Activated CD8-positive, alpha-beta memory T cell treated with anti-CD3 and anti-CD28 coated beads for 48 hours (primary cell): Measurements from ENCODE around the gene REC114.
"Not testable (repeated sequence)": the region's sequence is repeated elsewhere in the genome, so short reads cannot be mapped to it uniquely, and the experiment has no call there.

Experiments
- DNase-seq, 3 experiments: peaks; one replicate each; pipeline ENCODE4 v3.0.0-alpha.2; 2020; ENCODE audit warnings: low read depth in 2 of 3, low spot score in 2 of 3

The REC114 gene

DNA sequence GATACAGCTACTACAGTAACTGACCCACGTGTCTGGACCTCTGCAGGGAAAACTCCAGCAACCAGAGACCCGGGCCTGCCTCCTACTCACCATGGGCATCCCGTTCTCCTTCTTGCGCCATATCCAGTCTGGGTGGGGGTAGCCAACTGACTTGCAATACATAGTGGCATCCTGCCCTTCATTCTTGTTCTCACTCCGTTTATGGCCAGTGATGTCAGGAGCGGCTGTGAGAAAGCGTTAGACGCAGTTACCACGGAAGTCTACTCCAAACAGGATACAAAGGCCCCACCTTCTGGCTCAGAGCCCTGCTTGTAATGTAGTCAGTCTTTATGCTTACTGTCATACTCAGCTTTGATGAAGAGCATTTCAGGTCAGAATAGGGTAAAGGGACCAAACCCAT, 130.6 kb downstream of the REC114 start:
- no peak for DNase-seq

DNA sequence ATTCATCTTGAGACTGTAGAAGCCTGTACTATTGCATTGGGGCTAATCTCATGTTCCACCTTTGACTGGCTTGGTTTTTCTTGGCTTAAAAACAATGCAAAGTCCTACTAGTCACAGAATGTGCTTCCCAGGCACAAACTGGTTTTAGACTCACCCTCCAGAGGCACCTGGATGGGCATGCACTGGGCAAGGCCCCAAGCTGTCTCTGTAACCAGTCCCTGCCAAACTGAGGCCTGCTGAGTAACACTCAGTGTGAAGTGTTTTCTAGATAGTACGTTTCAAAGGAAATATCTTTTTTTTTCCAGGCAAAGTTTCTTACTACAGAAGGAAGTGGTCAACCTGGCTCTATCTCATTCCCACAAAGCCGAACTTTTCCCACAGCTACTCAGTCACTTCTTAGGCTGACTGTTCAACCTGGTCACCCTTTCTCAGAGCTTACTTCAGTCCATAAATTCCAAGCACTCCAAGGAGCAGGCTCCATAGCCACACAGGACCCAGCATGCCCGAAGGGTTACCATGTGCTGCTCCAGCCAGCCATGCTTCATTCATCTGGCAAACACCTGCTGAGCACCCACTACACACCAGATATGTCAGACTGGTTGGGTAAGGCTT, 132.8 kb downstream of the REC114 start:
- no peak for DNase-seq

DNA sequence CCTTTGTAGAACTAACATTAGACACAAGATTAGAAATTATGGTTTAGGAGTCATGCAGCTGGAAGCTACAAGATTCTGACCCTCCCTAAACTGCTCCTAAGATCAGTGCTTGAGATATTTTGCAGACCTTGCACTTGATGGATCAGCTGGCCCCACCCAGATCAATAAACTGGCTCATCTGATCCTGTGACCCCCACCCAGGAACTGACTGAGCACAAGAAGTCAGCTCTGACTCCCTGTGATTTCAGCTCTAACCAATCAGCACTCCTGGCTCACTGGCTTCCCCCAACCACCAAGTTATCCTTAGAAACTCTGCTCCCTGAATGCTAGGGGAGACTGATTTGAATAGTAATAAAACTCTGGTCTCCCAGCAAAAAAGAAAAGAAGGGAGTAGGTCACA, 134.6 kb downstream of the REC114 start:
- not testable (repeated sequence) for DNase-seq

DNA sequence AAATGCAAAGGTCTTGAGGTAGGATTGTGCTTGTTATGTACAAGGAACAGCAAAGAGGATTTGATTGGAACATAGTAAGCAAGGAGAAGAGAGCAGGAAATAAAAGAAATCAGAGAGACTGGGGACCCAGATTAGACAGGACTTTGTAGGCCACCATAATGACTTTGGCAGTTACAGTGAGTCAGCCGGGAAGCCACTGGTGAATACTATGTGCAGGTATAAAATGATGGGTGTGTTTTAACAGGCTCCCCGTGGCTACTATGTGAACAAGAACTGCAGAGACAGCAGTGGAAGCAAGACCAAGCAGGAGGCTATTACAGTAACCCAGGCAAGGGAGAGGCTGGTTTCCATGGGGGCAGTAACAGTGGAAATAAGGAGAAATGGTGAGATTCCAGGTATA, 135.1 kb downstream of the REC114 start:
- no peak for DNase-seq

DNA sequence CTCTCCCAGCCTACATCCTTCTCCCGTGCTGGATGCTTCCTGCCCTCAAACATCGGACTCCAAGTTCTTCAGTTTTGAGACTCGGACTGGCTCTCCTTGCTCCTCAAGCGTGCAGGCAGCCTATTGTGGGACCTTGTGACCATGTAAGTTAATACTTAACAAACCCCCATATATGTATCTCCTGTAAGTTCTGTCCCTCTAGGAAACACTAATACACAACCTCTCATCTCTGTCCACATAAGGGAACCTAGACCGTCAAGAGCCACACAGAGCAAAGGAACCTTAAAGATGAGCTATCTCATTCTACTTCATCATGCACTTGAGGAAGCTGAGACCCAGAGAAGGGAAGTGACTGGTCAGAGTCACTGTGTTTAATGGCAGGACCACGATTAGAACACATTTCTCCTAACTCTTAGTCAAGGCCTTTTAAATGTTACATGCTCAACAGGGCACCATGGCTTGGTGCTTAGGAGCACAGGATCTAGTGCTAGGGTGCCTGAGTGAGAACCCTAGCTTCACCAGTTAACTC, 140.0 kb downstream of the REC114 start:
- no peak for DNase-seq

DNA sequence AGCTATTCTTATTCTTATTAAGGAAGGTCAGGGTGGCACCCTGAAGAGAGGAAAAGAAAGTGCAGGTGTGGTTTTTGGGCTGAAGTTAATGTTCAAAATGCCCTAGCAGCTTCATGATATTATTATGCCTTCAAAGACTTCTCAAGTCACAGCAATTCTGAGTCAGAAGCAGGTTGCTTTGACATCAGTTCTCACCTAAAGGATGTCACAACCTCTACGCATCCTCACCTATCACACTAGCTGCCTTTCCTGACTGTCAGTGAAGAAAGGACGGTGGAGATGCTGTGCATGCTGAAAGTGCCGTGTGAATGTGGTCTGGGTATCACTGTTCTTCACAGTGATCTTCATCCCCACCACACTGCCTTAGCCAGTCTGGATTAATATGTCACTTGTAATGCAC, 140.6 kb downstream of the REC114 start:
- DNase-seq = no peak

DNA sequence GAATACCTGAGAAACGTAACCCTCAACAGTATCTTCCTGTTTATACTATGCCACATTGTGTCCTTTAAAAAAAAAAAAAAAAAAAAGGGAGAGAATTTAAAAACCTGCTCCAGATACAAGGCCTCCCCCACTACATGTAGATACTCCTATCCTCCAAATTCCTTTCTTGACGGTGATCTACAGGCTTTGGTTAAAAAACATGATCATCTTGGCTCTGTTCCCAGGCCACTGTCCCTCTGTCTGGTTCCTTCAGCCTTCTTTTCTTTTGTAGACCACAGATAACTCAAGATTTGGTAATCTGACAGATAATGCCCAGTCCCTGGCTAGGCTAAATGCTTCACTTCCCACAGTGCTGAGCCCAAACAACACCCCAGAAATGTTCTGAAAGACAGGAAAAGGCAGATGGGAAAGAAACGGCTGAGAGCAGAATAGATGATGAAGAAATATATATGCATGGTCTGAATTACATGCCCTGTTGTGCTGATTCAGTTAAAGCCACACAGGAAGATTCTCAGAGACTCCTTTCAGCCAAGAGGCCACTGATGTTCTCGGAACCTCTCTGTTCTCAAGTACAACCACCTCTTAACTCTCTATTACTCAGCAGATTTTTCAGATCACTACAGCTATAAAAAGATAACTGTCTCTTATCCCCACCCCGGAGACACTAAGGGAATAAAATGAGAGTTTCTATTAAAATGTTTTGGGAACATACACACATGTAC, 141.9 kb downstream of the REC114 start:
- no peak for DNase-seq

DNA sequence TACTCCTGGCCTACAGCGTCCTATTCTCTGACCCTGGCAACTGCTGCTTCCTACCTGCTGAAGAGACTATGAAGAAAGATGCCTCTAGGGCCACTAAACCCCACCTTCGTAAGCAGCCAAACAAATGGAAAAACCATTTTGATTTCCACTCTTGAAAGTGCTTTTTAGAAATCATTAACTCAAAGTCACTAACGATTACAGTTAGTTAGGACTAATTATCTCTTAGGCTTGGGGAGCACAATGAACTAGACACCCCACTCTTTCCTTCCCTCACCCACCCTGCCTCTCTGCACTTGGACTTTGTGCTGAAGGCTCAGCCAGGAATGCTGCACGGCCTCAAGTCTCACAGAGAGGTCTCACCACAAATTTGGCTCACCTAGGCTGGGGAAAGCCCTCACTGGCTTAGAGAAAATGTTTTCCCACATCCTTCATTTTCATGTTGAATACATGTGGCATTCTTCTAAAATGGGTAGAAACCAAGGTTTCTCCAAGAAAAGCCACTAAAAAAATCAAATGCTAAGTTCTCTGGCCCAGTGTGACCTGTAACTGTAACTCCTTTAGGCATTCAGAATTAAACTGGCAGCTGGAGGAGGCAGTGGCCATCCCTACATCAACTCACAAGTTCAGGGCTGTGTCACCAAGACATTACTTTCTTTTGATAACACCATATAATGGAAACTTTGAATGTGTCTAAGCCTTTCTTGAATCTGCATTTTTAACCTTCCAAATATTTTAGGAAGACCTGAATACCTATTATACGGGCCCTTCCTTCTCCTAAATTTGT, 143.1 kb downstream of the REC114 start:
- no peak for DNase-seq

DNA sequence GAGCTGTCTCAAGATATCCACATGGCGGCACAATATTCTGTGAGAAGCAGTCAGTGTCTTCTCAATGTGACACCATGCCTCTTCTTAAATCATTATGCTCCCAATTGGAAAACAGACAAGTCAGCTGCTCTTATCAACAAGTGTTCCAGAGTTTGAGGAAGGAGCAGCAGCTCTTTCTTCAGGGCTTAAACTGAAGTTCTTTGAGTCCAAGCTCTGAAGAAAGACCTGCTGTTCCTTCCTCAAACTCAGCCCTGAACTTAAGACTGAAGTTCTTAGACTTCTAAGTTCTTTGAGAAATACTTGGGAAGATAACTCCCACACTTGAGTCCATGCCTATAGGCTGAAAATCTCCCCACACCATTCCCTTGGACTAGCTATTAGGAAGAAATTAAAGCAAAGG, 146.8 kb downstream of the REC114 start:
- DNase-seq = no peak

DNA sequence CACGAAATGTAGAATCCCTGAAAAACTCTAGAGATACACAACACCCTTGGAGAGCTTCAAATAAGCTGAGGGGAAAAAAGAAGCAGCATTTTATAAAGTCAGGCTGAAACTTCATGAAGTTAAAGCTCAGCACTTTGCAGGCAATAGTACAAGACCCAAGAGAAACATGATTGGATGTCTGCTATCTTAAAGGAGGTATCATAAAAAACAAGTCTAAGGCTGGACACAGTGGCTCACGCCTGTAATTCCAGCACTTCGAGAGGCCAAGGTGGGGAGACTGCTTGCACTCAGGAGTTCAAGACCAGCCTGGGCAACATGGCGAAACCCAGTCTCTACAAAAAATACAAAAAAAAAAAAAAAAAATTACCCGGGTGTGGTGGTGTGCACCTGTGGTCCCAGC, 147.3 kb downstream of the REC114 start:
- no peak for DNase-seq

DNA sequence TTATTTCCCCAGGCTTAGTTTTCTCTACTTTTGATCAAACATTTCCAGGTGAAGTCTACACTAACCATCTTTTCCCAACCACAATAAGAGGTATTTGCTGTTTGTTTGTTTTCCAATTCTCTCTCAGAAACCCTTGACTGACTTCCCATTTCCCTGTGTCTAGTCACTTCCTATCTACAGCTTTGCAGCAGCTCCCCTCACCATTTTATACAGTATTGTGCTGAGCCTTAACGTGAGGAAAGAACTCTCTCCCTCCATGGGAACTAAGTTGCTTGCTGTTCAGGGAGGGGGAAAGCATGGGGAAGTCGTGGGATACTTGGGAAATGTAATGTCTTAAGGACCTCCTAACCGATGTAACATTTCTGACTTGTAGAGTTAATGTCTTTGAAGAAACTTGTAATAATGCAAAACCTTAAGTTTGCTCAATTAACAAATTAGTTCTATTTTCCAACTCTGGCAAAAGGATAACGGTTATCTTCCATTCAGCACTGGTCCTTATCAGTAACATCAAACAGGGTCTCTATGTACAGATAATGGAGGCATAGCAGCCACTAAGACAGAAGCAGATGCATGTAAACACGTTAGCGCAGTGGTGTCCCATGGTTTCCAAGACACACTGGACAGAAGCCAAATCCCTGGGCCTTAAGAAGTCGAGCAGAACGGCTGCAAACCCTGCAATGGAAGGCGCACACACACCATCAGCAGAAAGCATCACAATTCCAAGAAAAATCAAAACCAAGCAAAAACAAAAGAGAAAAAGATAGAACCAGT, 150.5 kb downstream of the REC114 start:
- DNase-seq = no peak

DNA sequence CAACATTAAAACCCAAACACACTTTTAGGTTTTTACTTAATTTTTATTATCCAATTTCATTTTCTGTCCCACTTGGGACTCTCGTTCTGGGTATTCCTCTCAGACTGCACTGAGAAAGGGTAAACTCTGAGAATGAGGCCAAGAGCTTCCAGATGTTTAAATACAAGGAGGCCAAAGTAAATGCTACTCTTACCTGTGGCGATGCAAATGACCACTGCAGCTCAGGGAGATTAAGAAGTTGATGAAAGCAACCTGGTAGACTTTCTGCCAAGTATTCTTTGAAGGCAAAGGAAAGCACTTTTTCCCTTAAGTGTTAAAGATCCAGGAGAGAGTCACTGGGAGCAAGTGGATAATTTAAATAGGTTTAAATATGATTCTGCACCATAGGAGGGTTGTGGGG, 151.1 kb downstream of the REC114 start:
- no peak for DNase-seq

DNA sequence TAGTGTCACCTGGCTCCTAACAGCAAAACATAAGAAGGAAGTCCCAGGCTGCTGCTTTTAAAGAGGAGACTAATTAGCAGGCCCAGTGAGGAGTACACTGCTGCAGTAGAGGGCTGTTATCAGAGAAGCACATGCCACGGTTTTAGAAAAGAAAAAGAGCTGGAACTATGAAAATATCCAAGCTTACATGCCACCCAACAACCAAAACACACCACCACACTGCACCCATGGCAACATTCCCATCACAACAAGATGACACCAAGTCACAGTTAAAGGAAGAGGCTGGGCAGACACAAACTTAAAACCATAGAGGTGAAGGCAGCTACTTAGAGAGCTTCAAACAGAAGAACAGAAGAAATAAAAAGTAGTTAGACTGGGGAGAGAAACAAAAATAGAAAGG, 153.2 kb downstream of the REC114 start:
- DNase-seq = no peak

DNA sequence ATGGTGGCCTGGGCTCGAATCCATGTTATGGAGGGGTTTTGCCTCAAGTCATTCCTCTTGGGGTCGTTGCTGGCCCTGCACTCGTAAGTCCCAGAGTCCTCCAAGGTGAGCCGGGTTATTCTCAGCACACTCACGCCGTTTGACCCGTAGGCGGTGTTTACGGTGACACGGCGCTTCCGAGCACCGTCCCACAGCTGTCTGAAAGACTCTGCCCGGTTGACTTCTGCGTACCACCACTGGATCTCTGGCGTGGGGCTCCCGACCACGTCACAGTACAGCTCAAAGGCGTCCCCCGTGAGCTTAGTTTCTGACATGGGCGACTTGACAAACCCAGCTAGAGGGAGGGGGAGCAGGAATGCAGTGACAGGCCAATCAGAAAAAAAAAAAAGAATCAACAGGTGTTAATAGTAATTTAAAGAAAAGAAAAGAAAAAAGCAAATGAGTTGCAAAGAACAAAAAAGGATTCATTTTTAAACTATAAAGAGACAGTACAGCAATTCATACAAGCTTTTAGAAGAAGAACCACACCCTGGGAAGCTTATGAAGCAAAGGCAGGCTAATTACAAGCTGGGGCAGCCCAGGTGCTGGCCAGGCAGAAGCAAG, 154.2 kb downstream of the REC114 start:
- no peak for DNase-seq

DNA sequence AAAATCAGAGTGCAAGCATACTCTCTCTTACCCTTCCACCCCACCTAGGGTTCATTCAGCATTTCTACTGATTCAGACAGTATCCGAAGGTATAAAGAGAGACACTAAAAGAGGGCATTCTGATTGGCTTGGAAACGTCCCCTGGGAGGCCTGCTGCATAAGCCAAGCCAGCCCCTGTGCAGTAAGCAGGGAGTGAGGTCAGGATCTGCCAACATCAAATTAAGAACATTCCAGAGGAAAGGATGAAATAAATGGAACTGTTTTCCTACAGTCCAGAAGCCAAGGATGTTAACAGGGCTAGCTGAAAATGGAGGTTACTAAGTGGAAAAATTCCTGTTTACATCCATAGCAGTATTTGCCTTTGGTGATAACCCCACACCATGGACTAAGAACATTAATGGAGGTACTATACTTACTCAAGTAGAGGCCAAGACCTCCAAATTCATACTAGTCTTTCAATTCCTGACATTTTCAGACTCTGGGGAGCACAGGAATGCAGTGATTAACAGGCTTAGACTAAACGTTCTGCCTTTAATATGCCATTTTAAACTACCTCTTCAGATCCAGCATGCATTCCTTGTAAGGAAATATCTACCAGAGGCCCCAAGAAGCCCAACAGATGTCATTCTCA, 155.7 kb downstream of the REC114 start:
- no peak for DNase-seq

DNA sequence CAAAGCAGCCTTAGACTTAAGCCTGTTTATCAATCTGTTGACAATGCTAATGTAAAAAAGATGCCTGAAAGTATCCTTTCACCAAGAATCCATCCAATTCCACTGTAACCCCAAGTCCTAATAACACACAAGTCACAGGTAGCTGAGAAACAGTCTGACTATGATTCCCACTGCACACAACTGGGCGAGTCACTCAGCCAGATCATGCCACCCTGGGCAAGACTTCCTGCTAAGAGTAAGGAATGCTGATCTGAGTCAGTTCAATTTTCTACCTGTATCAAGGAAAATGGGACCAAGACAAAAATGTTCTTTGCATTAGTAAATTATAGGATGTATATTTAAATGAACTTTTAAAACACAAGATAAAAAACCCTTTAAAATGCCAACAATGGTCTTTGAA, 157.0 kb downstream of the REC114 start:
- DNase-seq = no peak

DNA sequence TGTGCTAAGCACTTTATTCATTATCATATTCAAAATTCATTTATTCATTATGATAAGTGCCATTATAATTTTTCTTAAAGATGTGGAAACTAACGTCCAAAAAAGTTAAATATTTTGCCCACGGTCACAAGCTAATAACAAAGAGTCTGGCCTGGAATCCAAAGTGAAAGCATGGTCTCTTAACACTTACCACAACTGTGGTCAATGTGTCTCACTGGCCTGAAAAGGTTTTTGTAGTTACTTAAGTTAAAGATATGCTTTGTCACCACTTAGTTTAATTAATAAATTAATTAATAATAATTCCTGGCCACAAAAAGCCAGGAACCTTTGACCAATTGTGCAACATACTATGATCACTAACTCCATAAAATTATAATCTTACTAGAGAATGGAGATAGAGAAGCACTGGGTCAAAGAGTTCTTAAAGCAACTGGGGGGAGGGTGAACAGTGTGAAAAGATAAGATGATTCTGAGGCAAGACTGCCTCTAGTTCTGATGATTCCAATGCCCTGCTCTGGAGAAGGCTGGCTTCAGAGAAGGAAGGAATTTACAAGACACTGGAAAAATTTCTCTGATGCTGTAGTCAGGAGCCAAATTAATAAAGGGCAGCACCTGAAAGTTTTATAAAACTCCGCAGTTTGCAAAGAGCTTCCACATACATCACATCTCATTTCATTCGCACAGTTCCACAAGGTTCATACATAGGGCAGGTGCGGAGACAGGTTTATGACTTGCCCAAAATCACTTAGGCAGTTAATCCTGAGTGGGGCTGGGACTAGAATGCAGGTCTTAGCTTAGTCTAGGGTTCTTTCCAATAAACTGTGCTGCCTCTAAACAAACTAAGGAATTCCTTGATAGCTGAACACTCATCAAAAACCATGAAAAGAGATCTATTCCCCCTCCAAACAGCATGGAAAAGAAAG, 157.7 kb downstream of the REC114 start:
- DNase-seq = no peak

DNA sequence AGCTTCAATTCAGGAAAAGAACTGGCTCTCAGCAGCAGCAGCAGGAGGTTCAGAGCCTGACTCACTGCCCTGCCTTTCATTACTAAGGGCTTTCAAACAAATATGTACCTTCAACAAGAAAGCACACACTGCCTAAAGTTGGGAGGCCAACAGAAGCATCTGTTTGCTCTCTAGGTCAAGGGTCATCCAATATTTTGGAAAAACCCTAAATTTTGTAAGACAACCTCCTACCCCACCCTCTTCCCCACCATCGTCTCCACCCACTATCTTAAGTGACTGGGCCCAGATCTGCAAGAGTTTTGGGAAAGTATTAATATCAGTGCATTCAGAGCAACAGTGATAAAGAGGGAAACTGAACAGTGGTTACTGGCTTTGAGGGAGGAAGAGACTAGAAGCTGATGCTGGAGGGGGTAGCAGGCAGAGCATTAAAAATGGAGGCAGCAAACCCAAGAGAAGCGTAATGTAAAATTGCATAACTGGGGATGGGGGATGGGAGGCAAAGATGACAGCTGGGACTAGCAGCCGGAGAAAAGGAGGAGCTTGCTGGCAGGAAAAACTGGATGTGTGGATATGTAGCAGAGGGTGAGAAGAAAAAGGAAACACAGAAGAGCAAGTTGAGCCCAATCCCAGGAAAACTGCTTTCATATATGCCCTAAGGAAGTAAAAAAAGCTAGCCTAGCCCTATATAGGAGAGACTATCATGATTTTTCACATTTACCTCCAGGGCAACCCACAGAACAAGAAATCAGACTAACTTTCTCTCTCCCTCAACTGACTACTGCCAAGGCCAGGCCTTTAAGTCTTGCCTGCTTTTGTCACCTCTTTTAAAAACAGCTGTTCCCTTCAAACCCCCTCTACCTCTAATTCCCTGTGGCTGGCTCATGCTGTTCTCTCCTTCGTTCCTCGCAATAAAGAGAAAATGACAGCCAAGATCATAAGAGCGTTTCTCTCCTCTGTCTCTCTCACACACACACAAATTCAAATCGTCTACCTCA, 158.8 kb downstream of the REC114 start:
- no peak for DNase-seq
